Spleen (tissue), 7 donors: ENCODE measurements around the gene PLCH2.

ENCODE experiments used
- POLR2A ChIP-seq, 3 donors: fragments of 450-650 bp; IDR thresholded peaks; one replicate each; pipeline ENCODE4 v1.5.1; 2017; ENCODE audit warnings: antibody characterized with exemption in 3 of 3, mild to moderate bottlenecking in 1 of 3
- TF ChIP-seq, protein P1 (sequence below), 11 experiments: fragments of 200-600 bp in 7 of 11; fragments of 450-650 bp in 4 of 11; sonication (generic) in 4 of 11; IDR thresholded peaks in 8 of 11; conservative IDR thresholded peaks in 3 of 11; 1 replicate in 7 of 11; 2 replicates in 4 of 11; pipeline versions ENCODE4 v1.4.0 to v1.8.0; 2016 to 2021; ENCODE audit warnings: antibody characterized with exemption in 11 of 11, inconsistent platforms in 4 of 11, mild to moderate bottlenecking in 1 of 11
- donor health status: DM: no; HTN: no; CAD: no; lungs with moderate emphysema.
- donor health status: DM: no; HTN: no; CAD: no.
- donor health status: DM: no; HTN: no; CAD: no.

DNA sequence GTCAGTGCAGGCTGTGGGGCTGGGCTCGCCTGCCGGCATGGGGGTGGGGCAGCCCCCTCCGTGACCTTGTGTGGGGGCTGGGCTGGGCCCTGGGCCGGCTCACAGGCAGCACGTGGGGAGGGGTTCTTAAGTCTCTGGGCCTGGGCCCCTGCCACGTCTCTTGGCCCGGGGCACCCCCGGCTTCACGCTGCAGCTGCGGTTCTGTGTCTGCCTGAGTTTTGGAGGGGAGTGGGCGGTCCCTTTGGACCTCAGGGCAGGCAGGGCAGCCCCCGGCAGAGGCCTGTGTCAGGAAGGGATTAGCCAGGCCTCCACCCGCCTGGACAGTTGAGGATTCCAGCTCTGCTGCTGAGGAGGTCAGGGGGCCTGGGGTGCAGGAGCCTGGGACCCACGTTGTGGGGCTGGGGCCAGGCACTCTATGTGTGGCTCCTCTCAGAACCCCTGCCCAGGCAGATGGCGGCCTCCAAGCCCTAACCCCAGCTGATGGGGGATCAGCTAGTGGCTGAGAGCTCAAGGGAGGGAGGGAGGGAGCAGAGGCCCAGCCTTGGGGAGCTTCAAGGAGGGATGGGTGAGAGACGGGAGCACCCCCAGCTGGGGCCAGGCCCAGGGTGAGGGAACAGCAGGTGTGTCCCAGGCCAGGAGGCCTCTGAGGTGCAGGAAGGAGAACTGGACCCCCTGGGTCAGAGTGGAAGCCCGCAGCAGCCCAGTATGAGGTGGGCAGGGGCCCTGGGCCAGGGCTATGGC is 1.8 kb upstream of the PLCH2 start:
- TF ChIP-seq, protein P1, sequence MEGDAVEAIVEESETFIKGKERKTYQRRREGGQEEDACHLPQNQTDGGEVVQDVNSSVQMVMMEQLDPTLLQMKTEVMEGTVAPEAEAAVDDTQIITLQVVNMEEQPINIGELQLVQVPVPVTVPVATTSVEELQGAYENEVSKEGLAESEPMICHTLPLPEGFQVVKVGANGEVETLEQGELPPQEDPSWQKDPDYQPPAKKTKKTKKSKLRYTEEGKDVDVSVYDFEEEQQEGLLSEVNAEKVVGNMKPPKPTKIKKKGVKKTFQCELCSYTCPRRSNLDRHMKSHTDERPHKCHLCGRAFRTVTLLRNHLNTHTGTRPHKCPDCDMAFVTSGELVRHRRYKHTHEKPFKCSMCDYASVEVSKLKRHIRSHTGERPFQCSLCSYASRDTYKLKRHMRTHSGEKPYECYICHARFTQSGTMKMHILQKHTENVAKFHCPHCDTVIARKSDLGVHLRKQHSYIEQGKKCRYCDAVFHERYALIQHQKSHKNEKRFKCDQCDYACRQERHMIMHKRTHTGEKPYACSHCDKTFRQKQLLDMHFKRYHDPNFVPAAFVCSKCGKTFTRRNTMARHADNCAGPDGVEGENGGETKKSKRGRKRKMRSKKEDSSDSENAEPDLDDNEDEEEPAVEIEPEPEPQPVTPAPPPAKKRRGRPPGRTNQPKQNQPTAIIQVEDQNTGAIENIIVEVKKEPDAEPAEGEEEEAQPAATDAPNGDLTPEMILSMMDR (IDR thresholded peaks at IDR 0.05 in 8 of 11, conservative IDR thresholded peaks at IDR 0.05 in 3 of 11), result no peak
- TF ChIP-seq POLR2A (IDR thresholded peaks at IDR 0.05), result no peak
